Osteoblast (primary cell): ENCODE data around the gene C3orf80. TPM values are rescaled to one million over a fixed set of nuclear protein-coding genes. Genes with fewer than 3 reads are reported as not detected.

Experiments used
- DNase-seq: peaks from one replicate; pipeline ENCODE4 v3.0.0; 2011; ENCODE audit warnings: low spot score, mixed read lengths; ENCODE audit not compliant: insufficient read length; ENCODE audit errors: missing footprints
- H2AFZ ChIP-seq: 2 replicates; pipeline ENCODE4 v1.6.0; 2011; ENCODE audit warnings: mild to moderate bottlenecking, low read length
- H3K27ac ChIP-seq: 2 replicates; pipeline ENCODE4 v1.5.1; 2011; ENCODE audit warnings: mild to moderate bottlenecking, low read depth, low read length, moderate library complexity
- H3K27me3 ChIP-seq: 2 replicates; pipeline ENCODE4 v1.6.0; 2012; ENCODE audit warnings: mild to moderate bottlenecking, control low read depth, inconsistent platforms, low read length, moderate library complexity; ENCODE audit not compliant: insufficient read depth
- H3K36me3 ChIP-seq: 2 replicates; pipeline ENCODE4 v1.5.1; 2011; ENCODE audit warnings: mild to moderate bottlenecking, low read length, control low read depth, moderate library complexity; ENCODE audit not compliant: insufficient read depth
- H3K4me1 ChIP-seq: 2 replicates; pipeline ENCODE4 v1.5.1; 2011; ENCODE audit warnings: mild to moderate bottlenecking, low read length, control low read depth, moderate library complexity; ENCODE audit not compliant: insufficient read depth
- H3K4me2 ChIP-seq: 2 replicates; pipeline ENCODE4 v1.6.0; 2011; ENCODE audit warnings: mild to moderate bottlenecking, low read length; ENCODE audit not compliant: insufficient read depth
- H3K4me3 ChIP-seq: fragments of 200-600 bp; sonication (generic); 3 replicates; pipeline ENCODE4 v1.5.1; 2012; ENCODE audit warnings: mild to moderate bottlenecking, low read length, inconsistent platforms; ENCODE audit not compliant: insufficient read depth
- H3K79me2 ChIP-seq: 2 replicates; pipeline ENCODE4 v1.6.0; 2012; ENCODE audit warnings: mild to moderate bottlenecking, low read length, control low read depth, inconsistent platforms; ENCODE audit not compliant: insufficient read depth
- H3K9me3 ChIP-seq: 2 replicates; pipeline ENCODE4 v1.5.1; 2011; ENCODE audit warnings: low read depth, low read length, control low read depth
- H4K20me1 ChIP-seq: 2 replicates; pipeline ENCODE4 v1.6.0; 2012; ENCODE audit warnings: mild to moderate bottlenecking, low read length, control low read depth; ENCODE audit not compliant: insufficient read depth
- total RNA-seq: library from RNA; depleted of rRNA; stranded (reverse); fragments of >200 nt; gene quantifications from 2 replicates; pipeline ENCODE4 v1.2.3, GENCODE V29; 2012
- TF ChIP-seq, protein P1 (sequence below): IDR thresholded peaks from 2 replicates; pipeline ENCODE4 v1.5.1; 2011; ENCODE audit warnings: mild to moderate bottlenecking, low read depth, low read length, moderate library complexity; ENCODE audit errors: extremely low read depth

Gene C3orf80
- total RNA-seq, 1 donor: 2.2 TPM

DNA sequence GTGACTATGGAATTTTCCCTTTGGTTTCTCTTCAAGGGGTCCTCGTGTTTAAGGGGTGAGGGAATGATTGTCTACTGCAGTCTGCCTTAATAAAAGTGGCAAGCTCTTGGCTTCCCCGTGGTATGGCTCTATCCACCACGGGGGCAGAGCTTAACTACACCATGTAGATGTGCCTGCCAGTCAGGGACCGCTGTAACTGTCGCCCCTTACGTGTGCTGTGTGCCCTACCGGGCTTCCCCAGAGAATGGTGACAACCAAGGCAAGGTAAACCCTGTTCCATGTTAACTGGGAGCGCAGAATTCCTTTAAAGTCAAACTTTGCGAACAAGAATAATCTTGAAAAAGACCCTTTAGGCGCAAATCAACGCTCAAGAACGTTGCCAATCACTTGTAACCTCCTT, 966 bp upstream of the C3orf80 start:
- H3K79me2 ChIP-seq: no peaks in the 10 kb centered on the region
- no peak overlapping the region for H2AFZ ChIP-seq
- TF ChIP-seq, protein P1, sequence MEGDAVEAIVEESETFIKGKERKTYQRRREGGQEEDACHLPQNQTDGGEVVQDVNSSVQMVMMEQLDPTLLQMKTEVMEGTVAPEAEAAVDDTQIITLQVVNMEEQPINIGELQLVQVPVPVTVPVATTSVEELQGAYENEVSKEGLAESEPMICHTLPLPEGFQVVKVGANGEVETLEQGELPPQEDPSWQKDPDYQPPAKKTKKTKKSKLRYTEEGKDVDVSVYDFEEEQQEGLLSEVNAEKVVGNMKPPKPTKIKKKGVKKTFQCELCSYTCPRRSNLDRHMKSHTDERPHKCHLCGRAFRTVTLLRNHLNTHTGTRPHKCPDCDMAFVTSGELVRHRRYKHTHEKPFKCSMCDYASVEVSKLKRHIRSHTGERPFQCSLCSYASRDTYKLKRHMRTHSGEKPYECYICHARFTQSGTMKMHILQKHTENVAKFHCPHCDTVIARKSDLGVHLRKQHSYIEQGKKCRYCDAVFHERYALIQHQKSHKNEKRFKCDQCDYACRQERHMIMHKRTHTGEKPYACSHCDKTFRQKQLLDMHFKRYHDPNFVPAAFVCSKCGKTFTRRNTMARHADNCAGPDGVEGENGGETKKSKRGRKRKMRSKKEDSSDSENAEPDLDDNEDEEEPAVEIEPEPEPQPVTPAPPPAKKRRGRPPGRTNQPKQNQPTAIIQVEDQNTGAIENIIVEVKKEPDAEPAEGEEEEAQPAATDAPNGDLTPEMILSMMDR: no peak
- no peak overlapping the region for H3K4me3 ChIP-seq
- no peak overlapping the region for H3K27ac ChIP-seq
- H3K27me3 ChIP-seq: peaks cover 64% of the 10 kb centered on the region
- H3K4me1 ChIP-seq: peaks cover 7% of the 10 kb centered on the region
- H3K4me2 ChIP-seq: no peak overlapping the region
- H3K36me3 ChIP-seq: no peaks in the 10 kb centered on the region
- peaks cover 3% of the 10 kb centered on the region for H4K20me1 ChIP-seq
- peak; percentile 74 for DNase-seq
- H3K9me3 ChIP-seq: no peaks in the 10 kb centered on the region

DNA sequence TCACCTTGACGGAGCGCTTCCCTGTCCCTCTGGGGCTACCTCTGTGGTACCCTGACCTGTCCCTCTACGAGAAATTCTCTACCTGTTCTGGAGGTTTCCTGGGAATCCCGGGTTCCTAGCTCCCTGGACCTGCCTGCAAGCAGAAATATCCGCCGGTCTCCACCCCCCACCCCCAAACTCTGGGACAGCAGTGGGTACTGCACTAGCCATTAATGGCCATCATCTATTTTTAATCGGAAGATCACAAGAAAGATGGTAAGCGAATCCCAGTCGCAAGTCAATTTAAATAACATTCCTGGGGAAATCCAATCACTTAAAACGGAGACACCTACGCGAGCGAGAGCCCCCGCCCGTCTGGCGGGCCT, 429 bp upstream of the C3orf80 start:
- Histone ChIP-seq H3K4me2 (peak overlapping the region; percentile 82), H3K27ac (no peak overlapping the region), H3K4me3 (peak overlapping the region; percentile 73), H3K79me2 (no peaks in the 10 kb centered on the region), H4K20me1 (peaks cover 3% of the 10 kb centered on the region), H3K27me3 (peaks cover 64% of the 10 kb centered on the region), H3K36me3 (no peaks in the 10 kb centered on the region), H3K4me1 (peaks cover 7% of the 10 kb centered on the region), H2AFZ (peak overlapping the region; percentile 83), H3K9me3 (no peaks in the 10 kb centered on the region)
- DNase-seq: no peak
- TF ChIP-seq, protein P1: no peak

DNA sequence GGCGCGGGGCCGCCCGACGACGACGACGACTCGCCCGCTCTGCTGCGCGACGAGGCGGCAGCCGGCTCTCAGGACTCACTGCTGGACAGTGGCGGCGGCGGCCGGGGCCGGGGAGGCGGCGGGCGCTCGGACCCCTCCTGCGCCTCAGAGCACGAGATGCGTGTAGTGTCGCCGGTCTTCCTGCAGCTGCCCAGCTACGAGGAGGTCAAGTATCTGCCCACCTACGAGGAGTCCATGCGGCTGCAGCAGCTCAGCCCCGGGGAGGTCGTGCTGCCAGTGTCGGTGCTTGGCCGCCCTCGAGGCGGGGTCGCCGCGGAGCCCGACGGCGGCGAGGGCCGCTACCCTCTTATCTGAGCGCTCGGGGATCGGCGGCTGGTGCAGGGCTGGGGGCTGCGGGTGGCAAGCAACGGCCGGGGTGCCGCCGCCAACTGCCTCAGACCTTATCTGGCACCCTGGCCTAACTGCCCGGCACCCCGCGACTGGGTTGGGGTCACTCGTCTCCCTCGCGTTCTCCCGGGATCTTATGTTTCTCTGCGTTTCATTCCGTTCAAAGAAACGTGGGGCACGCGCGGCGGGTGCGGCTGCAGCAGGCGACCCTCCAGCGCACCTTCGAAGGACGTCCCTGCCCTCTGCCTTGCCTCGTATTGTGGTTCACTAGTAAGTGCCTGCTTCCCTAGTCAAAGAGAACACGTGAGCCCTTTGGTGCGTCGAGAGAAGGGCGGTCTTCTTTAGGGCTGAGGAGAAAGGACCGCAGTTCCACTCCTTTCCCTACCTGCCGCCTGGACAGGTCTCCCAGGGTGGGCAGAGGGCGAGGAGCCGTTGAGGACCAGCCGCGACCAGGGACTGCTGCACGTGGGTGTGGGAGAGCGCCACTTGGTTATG, 1.0 kb downstream of the C3orf80 start:
- Histone ChIP-seq H2AFZ (peak overlapping the region; percentile 66), H3K4me1 (peaks cover 7% of the 10 kb centered on the region), H3K36me3 (no peaks in the 10 kb centered on the region), H3K79me2 (no peaks in the 10 kb centered on the region), H3K4me2 (peak overlapping the region; percentile 82), H4K20me1 (peaks cover 3% of the 10 kb centered on the region), H3K27ac (no peak overlapping the region), H3K27me3 (peaks cover 59% of the 10 kb centered on the region), H3K4me3 (peak overlapping the region; percentile 73), H3K9me3 (no peaks in the 10 kb centered on the region)
- DNase-seq: peak; percentile 70
- TF ChIP-seq, protein P1: no peak

DNA sequence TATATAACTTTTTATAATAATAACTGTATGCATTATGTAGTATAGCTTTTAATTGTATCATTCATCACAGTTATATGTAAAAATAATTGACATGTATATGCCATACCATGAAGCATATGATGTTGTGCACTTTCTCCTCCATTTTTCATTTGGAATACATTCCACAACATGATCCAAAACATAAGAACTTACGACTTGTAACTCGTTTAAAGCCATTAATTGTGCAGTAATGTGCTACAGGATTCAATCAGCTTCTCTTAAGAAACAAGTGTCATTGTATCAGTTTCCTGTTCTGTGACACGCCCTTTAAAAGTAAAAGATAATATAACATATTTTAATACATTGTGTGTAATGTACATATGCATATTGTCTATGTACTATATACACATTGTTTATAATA, 2.2 kb downstream of the C3orf80 start:
- Histone ChIP-seq H3K36me3 (no peaks in the 10 kb centered on the region), H4K20me1 (peaks cover 3% of the 10 kb centered on the region), H3K9me3 (no peaks in the 10 kb centered on the region), H2AFZ (no peak overlapping the region), H3K79me2 (no peaks in the 10 kb centered on the region), H3K27ac (no peak overlapping the region), H3K4me1 (peaks cover 7% of the 10 kb centered on the region), H3K4me3 (no peak overlapping the region), H3K4me2 (no peak overlapping the region), H3K27me3 (peaks cover 48% of the 10 kb centered on the region)
- DNase-seq: no peak
- TF ChIP-seq, protein P1: no peak
